Vagina (tissue), 2 donors: ENCODE data around the gene SSR4. TPM values are rescaled to one million over a fixed set of nuclear protein-coding genes. Genes with fewer than 3 reads are reported as not detected.

Experiments
- DNase-seq, 2 donors: peaks; one replicate each; pipeline ENCODE4 v3.0.0-alpha.2; 2017; ENCODE audit errors: extremely low spot score in 2 of 2
- H3K27ac ChIP-seq: fragments of 200-600 bp; sonication (generic); one replicate; pipeline ENCODE4 v1.5.1; 2019
- H3K27me3 ChIP-seq: fragments of 200-600 bp; sonication (generic); one replicate; pipeline ENCODE4 v1.5.1; 2019
- H3K36me3 ChIP-seq, 2 donors: fragments of 200-600 bp; sonication (generic); one replicate each; pipeline ENCODE4 v1.5.1; 2017 to 2019
- H3K4me1 ChIP-seq: fragments of 200-600 bp; sonication (generic); one replicate; pipeline ENCODE4 v1.5.1; 2019
- H3K4me3 ChIP-seq, 2 donors: fragments of 200-600 bp; sonication (generic); 1 replicate in 1 of 2; 2 replicates in 1 of 2; pipeline ENCODE4 v1.5.1; 2016 to 2019
- H3K9me3 ChIP-seq: fragments of 200-600 bp; sonication (generic); one replicate; pipeline ENCODE4 v1.5.1; 2019
- CTCF ChIP-seq, 3 experiments: fragments of 450-650 bp in 2 of 3; fragments of 200-600 bp in 1 of 3; sonication (generic) in 1 of 3; IDR thresholded peaks; one replicate each; pipeline ENCODE4 v1.5.1; 2017 to 2019; ENCODE audit warnings: antibody characterized with exemption in 3 of 3, mild to moderate bottlenecking in 2 of 3, moderate library complexity in 2 of 3
- POLR2A ChIP-seq, 2 donors: fragments of 450-650 bp; IDR thresholded peaks; one replicate each; pipeline ENCODE4 v1.6.1; 2017; ENCODE audit warnings: antibody characterized with exemption in 2 of 2, mild to moderate bottlenecking in 2 of 2, moderate library complexity in 2 of 2
- POLR2AphosphoS5 ChIP-seq, 2 donors: sonication (generic); formaldehyde crosslinking; IDR thresholded peaks; one replicate each; pipeline ENCODE4 v1.9.0; 2017; ENCODE audit warnings: antibody characterized with exemption in 2 of 2, mild to moderate bottlenecking in 2 of 2, low read depth in 1 of 2; ENCODE audit not compliant: insufficient read depth in 1 of 2
- intact Hi-C: fragments of 100-400 bp; cut with DNase I; formaldehyde crosslinking; loops from one replicate; pipeline ENCODE4 v1.15.1; 2023
- total RNA-seq: library from RNA; depleted of rRNA; stranded (reverse); fragments of >200 nt; gene quantifications from one replicate; pipeline ENCODE4 v1.2.3, GENCODE V29; 2016

SSR4 gene
- total RNA-seq, 1 donor from 2014 or later: 250 TPM

- H3K4me3 ChIP-seq: no peak overlapping the region
- TF ChIP-seq CTCF (IDR thresholded peaks at IDR 0.05) (no peak), POLR2AphosphoS5 (IDR thresholded peaks at IDR 0.05; ENCODE audit: insufficient read depth in 1 of 2, low read depth in 1 of 2) (no peak), POLR2A (IDR thresholded peaks at IDR 0.05) (no peak)
- H3K9me3 ChIP-seq: no peaks in the 10 kb centered on the region
- no peaks in the 10 kb centered on the region for H3K36me3 ChIP-seq
- no peaks in the 10 kb centered on the region for H3K27me3 ChIP-seq
- no peak for DNase-seq
- peaks cover 15% of the 10 kb centered on the region for H3K4me1 ChIP-seq
- no peak overlapping the region for H3K27ac ChIP-seq
- intact Hi-C loops: no loop called here
Observed at GRCh38 chrX:153776611-153777045, 17.8 kb upstream of the SSR4 start.

- no peak overlapping the region for H3K4me3 ChIP-seq
- TF ChIP-seq POLR2AphosphoS5 (IDR thresholded peaks at IDR 0.05; ENCODE audit: insufficient read depth in 1 of 2, low read depth in 1 of 2) (no peak), CTCF (IDR thresholded peaks at IDR 0.05) (no peak), POLR2A (IDR thresholded peaks at IDR 0.05) (no peak)
- intact Hi-C loops: no loop called here
Observed at GRCh38 chrX:153777261-153778090, 17.0 kb upstream of the SSR4 start.

GRCh38 chrX:153778181-153778580 lies 16.3 kb upstream of the SSR4 start:
- Histone ChIP-seq H3K9me3 (no peaks in the 10 kb centered on the region), H3K4me3 (no peak overlapping the region), H3K27me3 (no peaks in the 10 kb centered on the region), H3K27ac (no peak overlapping the region), H3K36me3 (no peaks in the 10 kb centered on the region), H3K4me1 (peaks cover 18% of the 10 kb centered on the region)
- intact Hi-C loops: no loop called here
- no peak for DNase-seq
- TF ChIP-seq CTCF (IDR thresholded peaks at IDR 0.05) (no peak), POLR2AphosphoS5 (IDR thresholded peaks at IDR 0.05; ENCODE audit: insufficient read depth in 1 of 2, low read depth in 1 of 2) (no peak), POLR2A (IDR thresholded peaks at IDR 0.05) (no peak)

More at GRCh38 chrX:153777261-153778090, 17.0 kb upstream of the SSR4 start:
- Histone ChIP-seq H3K27ac (no peak overlapping the region), H3K36me3 (no peaks in the 10 kb centered on the region), H3K27me3 (no peaks in the 10 kb centered on the region), H3K9me3 (no peaks in the 10 kb centered on the region), H3K4me1 (peaks cover 18% of the 10 kb centered on the region)
- DNase-seq: no peak

- Histone ChIP-seq H3K4me1 (peaks cover 18% of the 10 kb centered on the region), H3K9me3 (no peaks in the 10 kb centered on the region), H3K4me3 (no peak overlapping the region), H3K27ac (no peak overlapping the region), H3K27me3 (no peaks in the 10 kb centered on the region), H3K36me3 (no peaks in the 10 kb centered on the region)
- intact Hi-C loops: no loop called here
- DNase-seq: no peak
- no peak for TF ChIP-seq POLR2A (IDR thresholded peaks at IDR 0.05)
- no peak for TF ChIP-seq POLR2AphosphoS5 (IDR thresholded peaks at IDR 0.05; ENCODE audit: insufficient read depth in 1 of 2, low read depth in 1 of 2)
- no peak for TF ChIP-seq CTCF (IDR thresholded peaks at IDR 0.05)
Observed at GRCh38 chrX:153778684-153779101, 15.8 kb upstream of the SSR4 start.
